Measurements from ENCODE around the gene TNS1.

Gene TNS1

GRCh38 chr2:217979151-217979811, 23.5 kb downstream of the TNS1 start:
- no peak for DNase-seq

GRCh38 chr2:217978536-217979150, 24.2 kb downstream of the TNS1 start:
- DNase-seq, result no peak

- DNase-seq, result no peak
Observed at GRCh38 chr2:217977840-217978535, 24.8 kb downstream of the TNS1 start.

GRCh38 chr2:217976301-217976700, 26.5 kb downstream of the TNS1 start:
- DNase-seq, result no peak

GRCh38 chr2:217975626-217976025, 27.2 kb downstream of the TNS1 start:
- DNase-seq, result no peak

GRCh38 chr2:217974389-217975005, 28.3 kb downstream of the TNS1 start:
- DNase-seq, result no peak

GRCh38 chr2:217973008-217973787, 29.6 kb downstream of the TNS1 start:
- DNase-seq, result no peak

GRCh38 chr2:217972490-217972889, 30.3 kb downstream of the TNS1 start:
- DNase-seq, result no peak

- DNase-seq, result no peak
Observed at GRCh38 chr2:217972037-217972436, 30.8 kb downstream of the TNS1 start.

- DNase-seq, result no peak
Observed at GRCh38 chr2:217971166-217971565, 31.6 kb downstream of the TNS1 start.

GRCh38 chr2:217970206-217970605, 32.6 kb downstream of the TNS1 start:
- no peak for DNase-seq

- DNase-seq, result no peak
Observed at GRCh38 chr2:217969588-217969987, 33.2 kb downstream of the TNS1 start.

- DNase-seq, result no peak
Observed at GRCh38 chr2:217968023-217968422, 34.8 kb downstream of the TNS1 start.

GRCh38 chr2:217966423-217967070, 36.2 kb downstream of the TNS1 start:
- DNase-seq, result no peak

GRCh38 chr2:217964275-217965161, 38.3 kb downstream of the TNS1 start:
- no peak for DNase-seq

- no peak for DNase-seq
Observed at GRCh38 chr2:217960351-217960750, 42.4 kb downstream of the TNS1 start.

GRCh38 chr2:217959723-217960122, 43.1 kb downstream of the TNS1 start:
- no peak for DNase-seq

GRCh38 chr2:217958884-217959225, 43.9 kb downstream of the TNS1 start:
- no peak for DNase-seq

GRCh38 chr2:217958206-217958883, 44.5 kb downstream of the TNS1 start:
- no peak for DNase-seq

GRCh38 chr2:217956586-217957457, 46.0 kb downstream of the TNS1 start:
- no peak for DNase-seq

Data from stimulated activated naive CD4-positive, alpha-beta T cell (primary cell).